ENCODE measurements around the gene FCN3.

FCN3 gene

GRCh38 chr1:27416387-27417111, 41.9 kb upstream of the FCN3 start:
- TF ChIP-seq TAF1 (IDR thresholded peaks at IDR 0.05; ENCODE audit: borderline replicate concordance, insufficient read depth, low read length) (no peak), POLR2AphosphoS5 (IDR thresholded peaks at IDR 0.05; ENCODE audit: low read depth, low read length) (no peak), REST (IDR thresholded peaks at IDR 0.05; ENCODE audit: insufficient read depth in 1 of 2, low read depth in 2 of 2, low read length in 2 of 2) (no peak), SIN3A (IDR thresholded peaks at IDR 0.05; ENCODE audit: borderline replicate concordance, insufficient read depth, low read length) (no peak)

GRCh38 chr1:27414091-27414490, 39.5 kb upstream of the FCN3 start:
- TF ChIP-seq POLR2AphosphoS5 (IDR thresholded peaks at IDR 0.05; ENCODE audit: low read depth, low read length), result no peak
- no peak for TF ChIP-seq REST (IDR thresholded peaks at IDR 0.05; ENCODE audit: insufficient read depth in 1 of 2, low read depth in 2 of 2, low read length in 2 of 2)
- TF ChIP-seq TAF1 (IDR thresholded peaks at IDR 0.05; ENCODE audit: borderline replicate concordance, insufficient read depth, low read length), result no peak
- no peak for TF ChIP-seq SIN3A (IDR thresholded peaks at IDR 0.05; ENCODE audit: borderline replicate concordance, insufficient read depth, low read length)

GRCh38 chr1:27413004-27413403, 38.4 kb upstream of the FCN3 start:
- no peak for TF ChIP-seq POLR2AphosphoS5 (IDR thresholded peaks at IDR 0.05; ENCODE audit: low read depth, low read length)
- TF ChIP-seq FOXP2 (optimal IDR thresholded peaks at IDR 0.05; ENCODE audit: borderline replicate concordance, extremely low read depth, extremely low read length, insufficient read depth), result no peak
- TF ChIP-seq REST (IDR thresholded peaks at IDR 0.05; ENCODE audit: insufficient read depth in 1 of 2, low read depth in 2 of 2, low read length in 2 of 2), result no peak
- no peak for TF ChIP-seq SIN3A (IDR thresholded peaks at IDR 0.05; ENCODE audit: borderline replicate concordance, insufficient read depth, low read length)
- no peak for TF ChIP-seq TAF1 (IDR thresholded peaks at IDR 0.05; ENCODE audit: borderline replicate concordance, insufficient read depth, low read length)

- TF ChIP-seq REST (IDR thresholded peaks at IDR 0.05; ENCODE audit: insufficient read depth in 1 of 2, low read depth in 2 of 2, low read length in 2 of 2) (no peak), FOXP2 (optimal IDR thresholded peaks at IDR 0.05; ENCODE audit: borderline replicate concordance, extremely low read depth, extremely low read length, insufficient read depth) (no peak), SIN3A (IDR thresholded peaks at IDR 0.05; ENCODE audit: borderline replicate concordance, insufficient read depth, low read length) (no peak), POLR2AphosphoS5 (IDR thresholded peaks at IDR 0.05; ENCODE audit: low read depth, low read length) (no peak), TAF1 (IDR thresholded peaks at IDR 0.05; ENCODE audit: borderline replicate concordance, insufficient read depth, low read length) (no peak)
Measured at GRCh38 chr1:27412502-27412901, 37.9 kb upstream of the FCN3 start.

GRCh38 chr1:27410709-27411108, 36.1 kb upstream of the FCN3 start:
- no peak for TF ChIP-seq FOXP2 (optimal IDR thresholded peaks at IDR 0.05; ENCODE audit: borderline replicate concordance, extremely low read depth, extremely low read length, insufficient read depth)
- TF ChIP-seq POLR2AphosphoS5 (IDR thresholded peaks at IDR 0.05; ENCODE audit: low read depth, low read length), result no peak
- no peak for TF ChIP-seq TAF1 (IDR thresholded peaks at IDR 0.05; ENCODE audit: borderline replicate concordance, insufficient read depth, low read length)
- TF ChIP-seq SIN3A (IDR thresholded peaks at IDR 0.05; ENCODE audit: borderline replicate concordance, insufficient read depth, low read length), result no peak
- no peak for TF ChIP-seq REST (IDR thresholded peaks at IDR 0.05; ENCODE audit: insufficient read depth in 1 of 2, low read depth in 2 of 2, low read length in 2 of 2)

Data from PFSK-1 (cell line).